Liver (tissue), 3 donors: ENCODE data around the gene ASB13.

Experiments
- CTCF ChIP-seq: fragments of 150-350 bp; IDR thresholded peaks from 2 replicates; pipeline ENCODE4 v1.5.1; 2017; ENCODE audit warnings: improper control_type of control experiment, low read depth, low read length; ENCODE audit not compliant: missing input control
- EGR1 ChIP-seq, 2 donors: IDR thresholded peaks; 2 replicates each; pipeline ENCODE4 v1.6.1; 2016 to 2018; ENCODE audit warnings: antibody characterized with exemption in 2 of 2, low read depth in 2 of 2
- HNF4G ChIP-seq: IDR thresholded peaks from 2 replicates; pipeline ENCODE4 v1.6.1; 2016; ENCODE audit warnings: antibody characterized with exemption
- MAX ChIP-seq: IDR thresholded peaks from 2 replicates; pipeline ENCODE4 v1.6.1; 2016; ENCODE audit warnings: antibody characterized with exemption
- NR2F2 ChIP-seq: IDR thresholded peaks from 2 replicates; pipeline ENCODE4 v1.6.1; 2016; ENCODE audit warnings: antibody characterized with exemption
- RAD21 ChIP-seq, 2 donors: IDR thresholded peaks; 2 replicates each; pipeline ENCODE4 v1.6.1; 2016; ENCODE audit warnings: antibody characterized with exemption in 2 of 2, mild to moderate bottlenecking in 2 of 2
- REST ChIP-seq: IDR thresholded peaks from 2 replicates; pipeline ENCODE4 v1.6.1; 2016; ENCODE audit warnings: antibody characterized with exemption, mild to moderate bottlenecking
- RXRA ChIP-seq, 2 donors: IDR thresholded peaks; 2 replicates each; pipeline ENCODE4 v1.6.1; 2017 to 2018; ENCODE audit warnings: antibody characterized with exemption in 2 of 2, mild to moderate bottlenecking in 1 of 2
- SP1 ChIP-seq: IDR thresholded peaks from 2 replicates; pipeline ENCODE4 v1.6.1; 2018; ENCODE audit warnings: antibody characterized with exemption, mild to moderate bottlenecking
- TAF1 ChIP-seq: conservative IDR thresholded peaks from 2 replicates; pipeline ENCODE4 v1.6.1; 2016; ENCODE audit warnings: antibody characterized with exemption, mild to moderate bottlenecking
- YY1 ChIP-seq: IDR thresholded peaks from 2 replicates; pipeline ENCODE4 v1.6.1; 2016; ENCODE audit warnings: antibody characterized with exemption, mild to moderate bottlenecking
- ZBTB33 ChIP-seq: IDR thresholded peaks from 2 replicates; pipeline ENCODE4 v1.6.1; 2016; ENCODE audit warnings: antibody characterized with exemption
- donor health status: healthy.
- donor health status: healthy.

- TF ChIP-seq MAX (no peak), CTCF (no peak), SP1 (no peak), TAF1 (no peak), HNF4G (no peak), NR2F2 (no peak), REST (no peak), EGR1 (IDR thresholded peaks at IDR 0.05; ENCODE audit: low read depth in 2 of 2) (no peak), YY1 (no peak), RXRA (IDR thresholded peaks at IDR 0.05) (no peak), ZBTB33 (no peak), RAD21 (IDR thresholded peaks at IDR 0.05) (no peak)
Observed at GRCh38 chr10:5656737-5657579, 9.4 kb downstream of the ASB13 start.
